GM18867 (cell line): ENCODE results near the gene GSTP1.
"Not testable (repeated sequence)": the region's sequence is repeated elsewhere in the genome, so short reads cannot be mapped to it uniquely, and the experiment has no call there.

Source experiments
- ATAC-seq: cut with Tn5 transposase; IDR thresholded peaks from one replicate; pipeline ENCODE4 v1.9.1; 2021; ENCODE audit warnings: mild to moderate bottlenecking, moderate library complexity; ENCODE audit not compliant: unreplicated experiment

Gene GSTP1

GRCh38 chr11:67562963-67563704 is 20.5 kb upstream of the GSTP1 start:
- no peak for ATAC-seq

- ATAC-seq = not testable (repeated sequence)
Measured at GRCh38 chr11:67563705-67564114, 19.9 kb upstream of the GSTP1 start.

- no peak for ATAC-seq
Measured at GRCh38 chr11:67564230-67564629, 19.4 kb upstream of the GSTP1 start.

GRCh38 chr11:67571443-67571842 is 12.2 kb upstream of the GSTP1 start:
- no peak for ATAC-seq

GRCh38 chr11:67572305-67572704 is 11.3 kb upstream of the GSTP1 start:
- no peak for ATAC-seq

GRCh38 chr11:67572747-67573419 is 10.7 kb upstream of the GSTP1 start:
- ATAC-seq = no peak

- no peak for ATAC-seq
Measured at GRCh38 chr11:67574938-67575337, 8.7 kb upstream of the GSTP1 start.

- no peak for ATAC-seq
Measured at GRCh38 chr11:67576735-67577475, 6.7 kb upstream of the GSTP1 start.

GRCh38 chr11:67577951-67578350 is 5.7 kb upstream of the GSTP1 start:
- no peak for ATAC-seq

GRCh38 chr11:67581469-67581868 is 2.1 kb upstream of the GSTP1 start:
- ATAC-seq = no peak

- ATAC-seq = no peak
Measured at GRCh38 chr11:67582011-67582410, 1.6 kb upstream of the GSTP1 start.

- no peak for ATAC-seq
Measured at GRCh38 chr11:67584205-67584880, 731 bp downstream of the GSTP1 start.

GRCh38 chr11:67584881-67585873 is 1.6 kb downstream of the GSTP1 start:
- ATAC-seq = no peak

- ATAC-seq = no peak
Measured at GRCh38 chr11:67585911-67586310, 2.3 kb downstream of the GSTP1 start.

- ATAC-seq = no peak
Measured at GRCh38 chr11:67586568-67587250, 3.1 kb downstream of the GSTP1 start.

- peak; percentile 23 for ATAC-seq
Measured at GRCh38 chr11:67588136-67588503, 4.5 kb downstream of the GSTP1 start.

- ATAC-seq = not testable (repeated sequence)
Measured at GRCh38 chr11:67588899-67589415, 5.3 kb downstream of the GSTP1 start.

- no peak for ATAC-seq
Measured at GRCh38 chr11:67592880-67593564, 9.4 kb downstream of the GSTP1 start.

- no peak for ATAC-seq
Measured at GRCh38 chr11:67593565-67593905, 9.9 kb downstream of the GSTP1 start.
